ENCODE results near the gene RPL9.

- TF ChIP-seq SUZ12 (IDR thresholded peaks at IDR 0.05; ENCODE audit: extremely low read depth, insufficient read depth, insufficient read length) (no peak), ZNF274 (IDR thresholded peaks at IDR 0.05; ENCODE audit: low read depth, low read length) (no peak), YY1 (IDR thresholded peaks at IDR 0.05; ENCODE audit: insufficient read depth, insufficient read length) (no peak)
Observed at GRCh38 chr4:39458505-39459300, at the start of gene RPL9, which contains the start of gene LIAS.

Data from NT2/D1 (cell line).